Tibial nerve (tissue), 3 donors: ENCODE measurements around the gene CDC25B.

Experiments
- CTCF ChIP-seq, 5 experiments: fragments of 200-600 bp in 3 of 5; fragments of 450-650 bp in 2 of 5; sonication (generic) in 3 of 5; IDR thresholded peaks; one replicate each; pipeline ENCODE4 v1.5.1; 2016 to 2019; ENCODE audit warnings: antibody characterized with exemption in 5 of 5, mild to moderate bottlenecking in 3 of 5, moderate library complexity in 2 of 5
- POLR2A ChIP-seq, 2 donors: fragments of 450-650 bp; IDR thresholded peaks; one replicate each; pipeline ENCODE4 v1.6.1; 2017; ENCODE audit warnings: antibody characterized with exemption in 2 of 2, mild to moderate bottlenecking in 2 of 2, moderate library complexity in 2 of 2

- TF ChIP-seq CTCF (IDR thresholded peaks at IDR 0.05), result no peak
- TF ChIP-seq POLR2A (IDR thresholded peaks at IDR 0.05), result no peak
These were observed 47.4 kb downstream of the CDC25B start for GRCh38 chr20:3843490-3843889.
